SKM-1 treated with dmso at 0.1 percent for 144 hours (cell line): Measurements from ENCODE around the gene SPOP.
A peak's percentile ranks its signal among the peaks of the same experiment; 100 is the strongest.

Source experiments
- DNase-seq: peaks from one replicate; lab custom pipeline; 2025; ENCODE audit not compliant: unreplicated experiment; lab: John Stamatoyannopoulos, UW

The SPOP gene

DNA sequence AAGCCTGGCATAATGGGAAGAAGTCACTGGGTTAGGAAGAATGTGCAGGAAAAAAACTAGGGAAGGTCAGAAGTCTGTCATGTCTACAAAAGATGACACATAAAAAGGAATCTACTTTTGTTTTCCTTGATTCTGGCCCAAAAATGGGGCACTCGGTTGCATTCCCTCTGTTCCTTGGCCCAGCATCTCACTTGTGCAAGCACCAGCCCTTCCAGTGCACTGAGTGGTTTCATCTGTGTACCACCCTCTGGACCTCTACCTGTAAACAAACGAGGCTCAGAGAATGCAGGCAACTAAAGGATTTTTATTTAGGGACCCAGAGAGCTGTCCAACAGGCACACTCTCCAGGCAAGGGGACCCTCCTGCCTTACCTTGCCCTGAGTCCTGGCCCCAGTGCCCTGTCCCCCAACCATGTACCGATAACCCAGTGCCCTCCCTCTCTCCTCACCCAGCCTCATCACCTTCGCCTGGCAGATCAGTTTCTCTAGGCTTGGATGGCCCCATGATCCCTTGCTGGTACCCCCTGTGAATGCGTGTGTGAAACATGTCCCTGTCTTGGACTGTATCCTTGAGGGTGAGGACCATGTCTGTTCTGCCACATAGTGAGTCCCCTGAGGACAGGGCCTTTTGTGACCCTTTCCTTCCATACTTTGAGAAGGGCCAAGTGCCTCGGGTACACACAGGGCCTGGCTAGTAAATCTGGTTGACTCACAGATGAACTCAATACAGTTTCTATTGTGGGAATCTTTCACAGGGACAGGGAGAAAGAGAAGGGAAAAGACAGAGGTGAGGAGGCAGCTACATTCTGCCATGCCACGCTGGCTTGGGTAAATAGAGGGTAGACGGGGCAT, 88.9 kb downstream of the SPOP start:
- no peak for DNase-seq

DNA sequence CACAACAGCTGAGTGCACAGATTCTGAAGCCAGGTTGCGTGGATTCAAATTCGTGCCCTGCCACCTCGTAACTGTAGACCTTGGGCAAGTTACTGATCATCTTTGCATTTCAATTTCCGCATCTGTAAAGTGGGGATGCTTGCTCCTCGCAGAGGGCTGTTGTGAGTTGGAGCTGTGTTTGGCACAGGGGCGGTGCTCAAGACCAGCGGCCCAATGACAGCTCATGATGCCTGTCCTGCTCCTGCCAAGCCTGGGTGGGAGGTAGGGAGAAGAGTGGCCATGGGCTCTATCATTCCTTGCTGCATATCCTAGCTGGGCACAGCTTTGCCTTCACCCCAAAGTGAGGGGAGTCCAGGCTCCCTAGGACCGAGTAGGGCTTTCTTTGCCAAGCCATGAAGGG, 89.6 kb downstream of the SPOP start:
- no peak for DNase-seq

DNA sequence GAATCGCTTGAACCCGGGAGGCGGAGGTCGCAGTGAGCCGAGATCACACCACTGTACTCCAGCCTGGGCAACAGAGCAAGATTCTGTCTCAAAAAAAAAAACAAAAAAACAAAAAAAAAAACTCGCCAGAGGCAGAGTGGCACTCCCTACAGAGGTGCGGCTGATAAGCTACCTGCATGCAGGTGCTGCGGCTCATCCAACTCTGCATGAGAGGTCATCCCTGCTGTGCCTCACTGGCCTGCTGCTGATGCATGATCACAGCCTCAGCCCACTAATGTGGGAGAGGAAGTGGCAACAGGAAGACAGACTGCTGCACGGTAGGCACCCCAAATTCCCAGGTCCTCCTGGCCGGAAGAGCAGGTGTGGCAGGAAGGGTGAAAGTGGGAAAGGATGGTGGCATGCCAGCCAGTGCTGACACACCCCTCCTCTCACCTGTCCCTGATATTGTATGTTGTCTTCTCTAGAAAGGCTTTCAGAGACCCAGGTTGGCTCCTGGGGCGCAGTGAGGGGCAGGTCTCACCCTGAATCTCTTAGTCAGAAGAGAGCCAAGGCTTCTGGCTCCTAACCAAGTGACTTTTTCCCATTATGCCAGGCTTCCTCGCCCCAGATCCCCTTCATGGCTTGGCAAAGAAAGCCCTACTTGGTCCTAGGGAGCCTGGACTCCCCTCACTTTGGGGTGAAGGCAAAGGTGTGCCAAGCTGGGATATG, 90.4 kb downstream of the SPOP start:
- DNase-seq, result no peak

DNA sequence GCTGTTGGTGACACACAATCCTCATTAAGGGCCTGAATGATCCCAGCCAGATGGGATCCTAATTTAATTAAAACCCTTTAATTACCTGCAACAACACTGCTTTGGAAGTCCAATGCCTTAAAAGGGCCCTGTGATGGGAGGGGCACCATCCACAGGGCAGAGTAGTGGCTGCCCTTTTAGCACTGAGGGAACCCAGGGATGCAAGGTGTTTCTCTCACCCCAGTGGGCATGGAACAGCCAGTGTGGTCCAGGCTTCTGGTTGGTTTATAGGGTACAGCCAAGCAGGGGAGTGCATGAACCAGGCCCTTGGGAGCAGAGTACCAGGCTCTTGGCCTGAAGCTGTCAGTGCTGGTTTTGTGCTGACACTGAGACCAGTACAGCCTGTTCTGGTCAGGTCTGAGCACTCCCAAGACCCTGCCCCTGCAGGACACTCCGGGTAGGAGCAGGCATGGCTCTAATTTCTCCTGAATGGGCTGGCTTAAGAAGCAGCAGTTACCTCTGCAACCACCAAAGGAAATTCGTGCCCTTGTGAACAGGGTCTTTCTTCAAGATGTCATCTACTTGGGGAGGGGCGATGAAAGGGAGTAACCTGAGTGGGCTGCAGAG, 92.4 kb downstream of the SPOP start:
- no peak for DNase-seq

DNA sequence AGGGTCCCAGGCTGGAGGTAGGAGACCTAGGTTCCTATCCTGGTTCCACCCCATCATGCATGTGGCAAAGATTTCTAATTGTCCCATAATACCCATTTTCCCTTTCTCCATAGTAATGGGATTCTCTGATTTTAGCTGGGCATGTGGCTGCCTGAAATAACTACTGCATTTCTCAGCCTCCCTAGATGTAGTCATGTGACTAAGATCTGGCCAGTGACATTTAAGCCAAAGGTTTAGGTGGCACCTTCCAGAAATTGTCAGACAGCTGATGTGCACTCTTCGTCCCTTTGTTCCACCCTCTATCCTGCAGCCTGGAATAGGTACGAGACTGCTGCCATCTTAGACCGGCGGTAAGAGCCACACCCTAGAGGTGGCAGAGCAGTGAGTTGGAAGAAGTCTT, 94.0 kb downstream of the SPOP start:
- no peak for DNase-seq

DNA sequence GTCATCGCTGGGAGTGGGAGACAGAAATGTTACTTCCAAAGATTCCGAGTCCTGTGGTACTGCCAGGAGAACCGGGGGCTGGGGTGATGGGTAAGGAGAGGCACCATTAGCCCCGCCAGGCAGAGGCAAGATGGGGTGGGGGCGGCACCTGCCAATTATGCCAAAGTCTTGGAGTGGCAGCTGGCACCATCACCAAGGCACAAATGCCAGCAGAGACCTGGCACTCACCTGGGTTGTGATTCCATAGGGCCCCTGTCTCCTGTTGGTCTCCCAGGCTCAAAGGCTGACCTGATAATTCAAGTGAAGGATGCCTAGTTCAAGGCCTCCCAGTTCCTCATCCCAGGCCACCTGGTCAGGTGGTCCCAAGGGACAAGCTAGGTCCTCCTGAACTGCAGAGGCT, 94.7 kb downstream of the SPOP start:
- DNase-seq, result no peak

DNA sequence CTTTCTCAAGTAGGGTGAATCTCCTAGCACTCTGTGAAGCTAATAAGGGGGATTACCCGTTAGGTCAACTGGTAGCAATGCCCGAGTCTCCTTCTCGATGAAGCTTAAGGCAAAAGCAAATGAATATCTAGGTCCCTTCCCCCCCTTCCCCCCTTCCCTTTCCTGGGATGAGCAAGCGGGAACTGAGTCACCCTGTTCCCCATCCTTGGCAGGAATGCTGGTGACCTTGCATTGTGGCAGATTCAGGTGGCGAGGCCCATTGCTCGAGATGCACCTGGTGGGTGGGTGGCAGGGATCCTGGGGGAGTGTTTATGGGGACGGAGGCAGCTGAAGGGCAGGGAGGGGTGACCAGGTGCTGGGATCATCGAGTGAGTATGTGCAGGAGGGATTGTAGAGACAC, 95.1 kb downstream of the SPOP start:
- DNase-seq, result no peak

DNA sequence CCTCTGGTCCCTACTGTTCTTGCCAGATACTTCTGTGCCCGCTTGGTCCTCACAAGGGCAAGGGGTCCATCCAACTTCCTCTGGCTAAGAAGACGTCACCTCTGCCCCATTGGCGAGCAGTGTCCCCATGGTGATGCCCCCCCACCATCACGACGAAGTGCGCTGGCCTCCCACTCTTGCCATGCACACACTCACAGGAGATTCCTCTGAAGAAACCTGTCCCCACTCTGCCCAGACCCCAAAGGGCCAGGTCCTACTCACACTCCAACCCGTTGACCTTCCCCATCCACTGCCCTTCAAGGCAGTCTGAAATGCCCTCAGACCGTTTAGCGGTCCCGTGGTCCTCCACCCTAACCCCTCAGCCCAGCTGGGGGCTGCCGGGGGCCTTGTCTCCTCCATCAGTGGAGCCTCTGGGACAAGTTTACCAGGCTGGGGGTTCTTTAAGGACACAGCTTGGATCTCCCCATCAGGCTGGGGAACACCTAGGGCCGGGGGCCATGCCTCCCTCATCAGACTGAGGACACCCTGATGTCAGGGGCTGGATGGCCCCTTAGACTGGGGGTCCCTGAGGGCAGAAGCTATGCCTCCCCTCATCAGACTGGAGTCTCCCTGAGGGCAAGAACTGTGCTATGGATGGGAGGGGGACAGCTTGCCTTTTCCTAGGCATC, 95.7 kb downstream of the SPOP start:
- DNase-seq, result no peak

DNA sequence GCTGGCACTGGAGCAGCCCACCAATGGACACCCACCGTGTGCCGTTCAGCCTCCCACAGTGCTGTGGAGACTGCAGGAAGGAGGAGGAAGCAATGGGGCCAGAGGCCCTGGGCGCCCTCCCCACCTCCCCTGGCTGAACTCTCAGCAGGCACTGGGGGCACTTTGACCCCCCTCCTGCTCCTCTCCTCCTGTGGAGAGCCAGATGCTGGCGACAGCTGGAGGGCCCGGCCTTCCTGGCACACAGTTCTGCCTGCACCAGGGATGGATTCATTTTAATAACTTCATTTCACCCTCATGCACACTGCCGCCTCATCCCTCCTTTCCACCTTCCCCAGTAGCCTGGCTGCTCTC, 96.3 kb downstream of the SPOP start:
- no peak for DNase-seq

DNA sequence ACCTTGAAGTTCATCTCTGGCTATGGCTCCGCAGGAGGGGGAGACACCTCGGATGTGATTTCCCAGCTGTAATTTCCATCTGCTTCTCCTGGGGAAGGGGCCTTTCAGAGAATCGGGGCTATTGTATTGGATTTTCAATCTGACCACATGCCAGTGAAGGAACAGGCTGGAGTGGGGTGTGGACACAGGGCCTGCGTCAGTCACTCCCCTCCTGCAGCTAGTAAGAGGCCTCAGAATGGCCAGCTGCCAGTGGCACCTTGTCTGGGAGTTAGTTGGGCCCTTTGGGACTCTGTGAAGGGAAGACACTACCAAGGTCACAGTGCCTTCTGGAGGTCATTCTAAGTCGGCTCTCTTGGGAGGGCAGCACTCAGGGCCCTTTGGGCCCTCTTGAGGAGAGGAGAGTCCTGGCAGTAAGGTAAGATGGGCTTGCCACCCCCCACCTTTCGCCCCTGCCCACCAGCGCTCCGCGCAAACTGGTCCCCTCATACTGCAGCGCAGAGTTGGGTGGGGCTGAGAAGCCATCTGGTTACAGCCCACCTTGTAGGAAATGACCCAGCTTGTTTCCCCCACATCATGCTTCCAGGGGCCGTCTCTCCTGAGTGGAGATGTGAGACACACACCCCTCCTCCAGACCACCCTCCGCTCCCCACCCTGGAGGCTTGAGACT, 96.8 kb downstream of the SPOP start:
- DNase-seq, result no peak

DNA sequence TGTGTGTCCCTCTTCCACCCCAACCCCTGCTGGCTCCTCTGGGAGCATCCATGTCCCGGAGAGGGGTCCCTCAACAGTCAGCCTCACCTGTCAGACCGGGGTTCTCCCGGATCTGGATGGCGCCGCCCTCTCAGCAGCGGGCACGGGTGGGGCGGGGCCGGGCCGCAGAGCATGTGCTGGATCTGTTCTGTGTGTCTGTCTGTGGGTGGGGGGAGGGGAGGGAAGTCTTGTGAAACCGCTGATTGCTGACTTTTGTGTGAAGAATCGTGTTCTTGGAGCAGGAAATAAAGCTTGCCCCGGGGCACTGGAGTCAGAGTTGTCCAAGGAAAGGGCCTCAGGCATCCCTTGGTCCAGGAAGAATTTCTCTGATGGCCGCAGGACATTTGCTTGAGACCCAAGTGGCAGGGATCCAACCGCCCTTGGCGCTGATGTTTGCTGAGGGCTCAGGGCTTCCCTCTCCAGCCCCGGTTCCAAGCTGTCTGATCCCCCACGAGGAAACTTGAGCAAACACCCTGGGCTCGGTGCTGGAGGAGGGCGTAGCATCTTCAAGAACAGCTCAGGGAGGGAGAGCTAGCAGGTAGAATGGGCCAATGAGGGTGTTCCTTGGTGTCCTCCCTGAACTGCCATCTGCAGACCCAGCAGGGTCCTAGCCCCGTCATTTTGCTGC, 97.7 kb downstream of the SPOP start:
- no peak for DNase-seq

DNA sequence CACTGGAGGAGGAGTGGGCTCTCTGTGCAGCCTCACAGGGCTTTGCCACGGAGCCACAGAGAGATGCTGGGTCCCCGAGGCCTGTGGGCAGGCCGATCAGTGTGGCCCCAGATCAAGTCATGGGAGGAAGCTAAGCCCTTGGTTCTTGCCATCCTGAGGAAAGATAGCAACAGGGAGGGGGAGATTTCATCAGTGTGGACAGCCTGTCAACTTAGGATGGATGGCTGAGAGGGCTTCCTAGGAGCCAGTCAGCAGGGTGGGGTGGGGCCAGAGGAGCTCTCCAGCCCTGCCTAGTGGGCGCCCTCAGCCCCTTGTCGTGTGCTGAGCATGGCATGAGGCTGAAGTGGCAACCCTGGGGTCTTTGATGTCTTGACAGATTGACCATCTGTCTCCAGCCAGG, 98.4 kb downstream of the SPOP start:
- DNase-seq, result no peak

DNA sequence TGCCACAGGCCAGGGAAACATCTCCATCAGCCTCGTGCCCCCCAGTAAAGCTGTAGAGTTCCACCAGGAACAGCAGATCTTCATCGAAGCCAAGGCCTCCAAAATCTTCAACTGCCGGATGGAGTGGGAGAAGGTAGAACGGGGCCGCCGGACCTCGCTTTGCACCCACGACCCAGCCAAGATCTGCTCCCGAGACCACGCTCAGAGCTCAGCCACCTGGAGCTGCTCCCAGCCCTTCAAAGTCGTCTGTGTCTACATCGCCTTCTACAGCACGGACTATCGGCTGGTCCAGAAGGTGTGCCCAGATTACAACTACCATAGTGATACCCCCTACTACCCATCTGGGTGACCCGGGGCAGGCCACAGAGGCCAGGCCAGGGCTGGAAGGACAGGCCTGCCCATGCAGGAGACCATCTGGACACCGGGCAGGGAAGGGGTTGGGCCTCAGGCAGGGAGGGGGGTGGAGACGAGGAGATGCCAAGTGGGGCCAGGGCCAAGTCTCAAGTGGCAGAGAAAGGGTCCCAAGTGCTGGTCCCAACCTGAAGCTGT, 98.9 kb downstream of the SPOP start:
- no peak for DNase-seq

DNA sequence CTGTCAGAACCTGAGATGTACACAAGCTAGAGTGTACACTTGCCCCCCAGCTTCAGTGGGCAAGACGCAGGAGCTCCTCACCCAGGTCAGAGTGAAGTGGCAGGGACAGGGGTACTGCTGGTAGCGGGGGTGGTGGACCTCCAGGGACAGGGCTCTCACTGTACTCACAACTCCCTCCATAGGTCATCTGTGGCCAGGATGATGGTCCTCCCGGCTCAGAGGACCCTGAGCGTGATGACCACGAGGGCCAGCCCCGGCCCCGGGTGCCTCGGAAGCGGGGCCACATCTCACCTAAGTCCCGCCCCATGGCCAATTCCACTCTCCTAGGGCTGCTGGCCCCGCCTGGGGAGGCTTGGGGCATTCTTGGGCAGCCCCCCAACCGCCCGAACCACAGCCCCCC, 99.5 kb downstream of the SPOP start:
- DNase-seq, result no peak

DNA sequence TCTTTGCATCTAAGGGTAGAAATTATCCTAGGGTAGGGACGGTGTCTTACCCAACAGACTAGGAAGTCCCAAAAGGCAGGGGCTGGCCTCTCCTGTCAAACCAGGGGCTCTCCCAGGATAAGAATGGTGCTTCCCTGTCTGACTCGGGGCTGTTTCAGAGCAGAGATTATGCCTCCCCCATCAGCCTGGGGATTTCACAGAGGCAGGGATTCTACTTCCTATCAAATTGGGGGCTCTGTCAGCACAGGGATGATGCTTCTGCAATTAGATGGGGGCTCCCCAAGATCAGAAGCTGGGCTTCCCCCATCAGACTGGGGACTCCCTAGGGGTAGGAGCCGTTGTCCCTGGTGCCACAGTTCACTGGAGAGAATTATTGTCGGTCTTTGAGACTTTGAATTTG, 99.9 kb downstream of the SPOP start:
- DNase-seq, result no peak

DNA sequence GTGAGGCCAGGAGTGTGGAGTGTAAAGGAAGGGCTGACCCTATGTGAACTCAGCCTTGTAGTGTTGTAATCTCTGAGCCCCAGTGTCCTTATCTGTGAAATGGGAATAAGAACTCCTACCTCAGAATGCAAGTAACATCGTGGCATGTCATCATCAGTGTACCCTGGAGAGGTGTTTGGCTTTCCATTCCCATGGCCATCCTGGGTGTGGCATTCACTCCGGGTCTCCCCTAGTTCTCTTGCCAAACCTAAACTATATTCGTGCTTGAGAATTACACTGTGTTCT, 100.3 kb downstream of the SPOP start:
- DNase-seq, result no peak

DNA sequence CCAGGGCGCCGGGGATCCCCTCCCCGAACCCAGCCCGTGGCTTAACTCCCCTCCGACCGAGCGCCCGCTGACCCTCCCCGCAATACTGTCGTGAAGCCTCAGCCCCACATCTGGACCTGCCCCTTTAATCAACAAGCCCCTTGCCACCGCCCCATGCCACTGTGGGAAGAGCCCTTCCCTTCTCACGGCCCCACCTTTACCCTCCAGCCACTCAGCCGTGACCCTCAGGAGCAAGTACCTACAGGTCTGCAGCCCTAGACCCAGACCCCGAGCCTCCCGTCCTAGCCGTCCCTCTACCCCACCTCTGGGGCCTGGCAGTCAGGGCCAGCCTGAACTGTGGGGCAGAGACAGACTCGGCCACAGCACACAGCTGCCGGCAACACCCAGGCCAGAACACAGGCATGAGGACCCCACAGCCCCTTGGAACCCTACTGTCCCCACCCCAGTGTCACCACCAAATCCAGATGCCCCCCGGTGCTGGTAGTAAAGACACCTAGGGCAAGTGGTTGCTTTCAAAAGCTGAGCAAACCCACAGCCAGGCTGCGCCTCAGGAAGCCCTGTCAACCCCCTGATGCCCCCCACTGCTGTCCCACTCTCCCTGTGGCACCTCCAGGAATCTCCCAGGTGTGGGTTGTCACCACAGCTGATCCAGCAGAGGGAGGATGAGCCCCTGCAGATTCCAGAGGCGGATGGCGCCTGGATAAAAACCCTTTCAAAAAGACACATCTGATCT, 100.8 kb downstream of the SPOP start:
- DNase-seq, result no peak

DNA sequence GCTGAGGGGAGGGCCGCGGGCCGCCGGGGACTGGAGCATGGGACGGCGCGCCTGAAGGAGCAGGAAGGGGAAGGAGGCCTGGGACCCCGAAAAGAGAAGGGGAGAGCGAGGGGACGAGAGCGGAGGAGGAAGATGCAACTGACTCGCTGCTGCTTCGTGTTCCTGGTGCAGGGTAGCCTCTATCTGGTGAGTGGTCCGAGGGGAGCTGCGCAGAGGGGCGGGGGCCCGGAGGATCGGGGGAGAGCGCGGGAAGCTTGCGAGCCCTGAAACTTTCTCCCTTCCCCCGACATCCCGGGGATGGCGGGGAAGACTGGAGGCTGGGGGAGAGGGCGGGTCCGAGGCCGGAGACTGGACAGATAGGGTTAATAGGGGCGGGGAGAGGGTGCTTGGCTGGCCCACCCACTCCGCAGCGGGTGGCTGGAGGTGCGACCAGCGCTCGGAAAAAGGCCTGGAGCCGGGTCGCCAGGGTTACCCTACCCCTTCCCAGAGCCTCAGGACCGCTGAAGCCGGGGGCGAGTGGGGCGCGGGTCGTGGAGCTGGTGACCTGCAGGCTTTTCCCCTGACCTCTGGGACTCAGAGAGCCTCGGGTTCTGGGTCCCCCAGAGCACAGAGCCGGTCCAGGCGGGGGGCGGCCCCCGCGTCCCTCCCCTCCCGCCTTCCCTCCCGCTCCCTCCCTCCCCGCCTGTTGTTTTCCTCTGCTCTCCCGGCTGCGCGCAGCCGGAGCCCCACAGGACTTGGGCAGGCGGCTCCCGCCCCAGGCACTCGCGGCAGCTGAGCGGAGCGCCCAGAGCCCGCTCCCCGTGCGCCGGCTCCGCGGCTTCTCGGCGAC, 101.6 kb downstream of the SPOP start:
- no peak for DNase-seq

DNA sequence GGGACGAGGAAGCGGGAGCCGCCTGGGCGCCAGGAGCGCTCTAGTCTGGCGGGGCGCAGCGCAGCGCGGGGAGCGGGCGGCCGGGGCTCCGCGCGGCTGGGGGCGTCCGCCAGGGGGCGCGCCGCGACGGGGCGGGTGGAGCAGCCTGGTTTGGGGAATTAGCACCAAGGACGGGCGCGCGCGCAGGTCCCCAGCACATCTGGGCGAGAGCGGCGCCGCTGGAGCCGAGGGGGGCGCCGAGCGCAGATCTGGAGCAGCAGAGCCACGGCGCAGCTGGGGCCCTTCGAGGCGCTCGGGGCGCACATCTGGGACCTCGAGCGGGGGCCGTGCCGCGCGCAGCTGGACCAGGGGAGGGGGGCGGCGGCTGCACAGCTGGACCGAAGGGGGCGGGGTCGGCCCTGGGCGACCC, 102.2 kb downstream of the SPOP start, which contains the start of gene NXPH3:
Gene NXPH3, plus strand, starts transcription at position 193 of the 409 bp plus-strand sequence. CDS start 349 bp downstream, outside the sequence.
- peak; percentile 47 for DNase-seq
